Tibial nerve (tissue), 4 donors: ENCODE data around the gene TRAPPC2L. TPM values are rescaled to one million over a fixed set of nuclear protein-coding genes. Genes with fewer than 3 reads are reported as not detected.

Experiments used
- DNase-seq, 2 donors: peaks; one replicate each; pipeline ENCODE4 v3.0.0-alpha.2; 2019; ENCODE audit warnings: low spot score in 2 of 2
- H3K27ac ChIP-seq, 4 donors: fragments of 200-600 bp; sonication (generic) in 3 of 4; one replicate each; pipeline ENCODE4 v1.5.1; 2017 to 2019; ENCODE audit warnings: mild to moderate bottlenecking in 1 of 4
- H3K27me3 ChIP-seq, 2 donors: fragments of 200-600 bp; sonication (generic) in 1 of 2; one replicate each; pipeline versions ENCODE4 v1.5.1 to v1.6.0; 2017 to 2019
- H3K36me3 ChIP-seq, 3 donors: fragments of 200-600 bp; sonication (generic); one replicate each; pipeline ENCODE4 v1.5.1; 2018 to 2019
- H3K4me1 ChIP-seq, 4 donors: fragments of 200-600 bp; sonication (generic) in 3 of 4; one replicate each; pipeline ENCODE4 v1.5.1; 2017 to 2019
- H3K4me3 ChIP-seq, 4 donors: fragments of 200-600 bp; sonication (generic) in 3 of 4; one replicate each; pipeline ENCODE4 v1.5.1; 2017 to 2019; ENCODE audit warnings: mild to moderate bottlenecking in 1 of 4, moderate library complexity in 1 of 4
- H3K9me3 ChIP-seq, 4 donors: fragments of 200-600 bp; sonication (generic) in 3 of 4; one replicate each; pipeline ENCODE4 v1.5.1; 2017 to 2019
- EP300 ChIP-seq, 2 donors: sonication (generic); formaldehyde crosslinking; IDR thresholded peaks; one replicate each; pipeline ENCODE4 v1.6.1; 2017; ENCODE audit warnings: antibody characterized with exemption in 2 of 2, mild to moderate bottlenecking in 1 of 2
- POLR2A ChIP-seq, 2 donors: fragments of 450-650 bp; IDR thresholded peaks; one replicate each; pipeline ENCODE4 v1.6.1; 2017; ENCODE audit warnings: antibody characterized with exemption in 2 of 2, mild to moderate bottlenecking in 2 of 2, moderate library complexity in 2 of 2
- WGBS, 2 donors: methylation state at CpG; one replicate each; pipeline ENCODE4 v1.1.5; 2018; 5-methylcytosine and 5-hydroxymethylcytosine counted together
- total RNA-seq, 4 donors: library from RNA; depleted of rRNA; stranded (reverse); fragments of >200 nt; gene quantifications; one replicate each; pipeline ENCODE4 v1.1.0, GENCODE V29; 2016
- TF ChIP-seq, protein P1 (sequence below), 5 experiments: fragments of 200-600 bp in 3 of 5; fragments of 450-650 bp in 2 of 5; sonication (generic) in 3 of 5; IDR thresholded peaks; one replicate each; pipeline ENCODE4 v1.5.1; 2016 to 2019; ENCODE audit warnings: antibody characterized with exemption in 5 of 5, mild to moderate bottlenecking in 3 of 5, moderate library complexity in 2 of 5

Gene TRAPPC2L
- total RNA-seq, 4 donors from 2014 or later, result 18.0 to 36.6 (median 22.9) TPM

DNA sequence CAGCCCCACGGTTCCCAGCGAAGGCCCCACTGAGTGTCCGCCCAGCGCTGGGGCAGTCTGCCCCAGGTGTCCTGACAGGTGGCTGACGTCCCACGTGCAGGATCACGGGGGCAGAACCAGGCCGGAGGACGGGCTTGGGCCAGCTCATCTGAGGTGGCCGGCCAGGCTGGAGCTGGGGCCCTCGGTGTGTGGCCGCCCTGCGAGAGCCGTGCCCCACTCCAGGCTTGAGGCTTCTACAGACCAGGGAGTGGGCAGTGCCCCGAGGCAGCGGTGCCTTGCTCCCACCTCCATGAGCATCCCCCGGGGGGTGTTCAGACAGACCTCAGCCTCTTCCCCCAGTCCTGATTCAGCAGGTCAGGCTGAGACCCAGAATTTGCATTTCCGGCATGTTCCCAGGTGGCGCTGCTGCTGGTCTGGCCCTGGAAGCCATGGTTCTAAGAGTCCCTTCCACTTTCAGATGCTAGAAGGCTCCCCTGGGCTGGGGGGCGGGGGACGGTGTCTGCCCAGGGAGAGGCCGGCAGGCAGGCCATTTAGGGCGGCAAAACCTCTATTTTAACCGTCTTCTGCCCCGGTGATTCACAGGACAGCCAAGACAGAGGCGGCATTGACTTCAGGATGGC, 44.9 kb downstream of the TRAPPC2L start:
- H3K9me3 ChIP-seq, result no peaks in the 10 kb centered on the region
- no peak for TF ChIP-seq POLR2A (IDR thresholded peaks at IDR 0.05)
- TF ChIP-seq, protein P1, sequence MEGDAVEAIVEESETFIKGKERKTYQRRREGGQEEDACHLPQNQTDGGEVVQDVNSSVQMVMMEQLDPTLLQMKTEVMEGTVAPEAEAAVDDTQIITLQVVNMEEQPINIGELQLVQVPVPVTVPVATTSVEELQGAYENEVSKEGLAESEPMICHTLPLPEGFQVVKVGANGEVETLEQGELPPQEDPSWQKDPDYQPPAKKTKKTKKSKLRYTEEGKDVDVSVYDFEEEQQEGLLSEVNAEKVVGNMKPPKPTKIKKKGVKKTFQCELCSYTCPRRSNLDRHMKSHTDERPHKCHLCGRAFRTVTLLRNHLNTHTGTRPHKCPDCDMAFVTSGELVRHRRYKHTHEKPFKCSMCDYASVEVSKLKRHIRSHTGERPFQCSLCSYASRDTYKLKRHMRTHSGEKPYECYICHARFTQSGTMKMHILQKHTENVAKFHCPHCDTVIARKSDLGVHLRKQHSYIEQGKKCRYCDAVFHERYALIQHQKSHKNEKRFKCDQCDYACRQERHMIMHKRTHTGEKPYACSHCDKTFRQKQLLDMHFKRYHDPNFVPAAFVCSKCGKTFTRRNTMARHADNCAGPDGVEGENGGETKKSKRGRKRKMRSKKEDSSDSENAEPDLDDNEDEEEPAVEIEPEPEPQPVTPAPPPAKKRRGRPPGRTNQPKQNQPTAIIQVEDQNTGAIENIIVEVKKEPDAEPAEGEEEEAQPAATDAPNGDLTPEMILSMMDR (IDR thresholded peaks at IDR 0.05), result no peak
- no peak for TF ChIP-seq EP300 (IDR thresholded peaks at IDR 0.05)
- 72 to 76% methylated on average over 15 to 18 of the region's 26 CpGs for WGBS, 2 donors
- no peak overlapping the region for H3K4me3 ChIP-seq
- no peak overlapping the region for H3K27ac ChIP-seq
- no peak for DNase-seq
- H3K27me3 ChIP-seq, result no peaks in the 10 kb centered on the region
- no peaks in the 10 kb centered on the region for H3K4me1 ChIP-seq
- H3K36me3 ChIP-seq, result peaks cover 0 to 14% (median 0%) of the 10 kb centered on the region in 3 donors

DNA sequence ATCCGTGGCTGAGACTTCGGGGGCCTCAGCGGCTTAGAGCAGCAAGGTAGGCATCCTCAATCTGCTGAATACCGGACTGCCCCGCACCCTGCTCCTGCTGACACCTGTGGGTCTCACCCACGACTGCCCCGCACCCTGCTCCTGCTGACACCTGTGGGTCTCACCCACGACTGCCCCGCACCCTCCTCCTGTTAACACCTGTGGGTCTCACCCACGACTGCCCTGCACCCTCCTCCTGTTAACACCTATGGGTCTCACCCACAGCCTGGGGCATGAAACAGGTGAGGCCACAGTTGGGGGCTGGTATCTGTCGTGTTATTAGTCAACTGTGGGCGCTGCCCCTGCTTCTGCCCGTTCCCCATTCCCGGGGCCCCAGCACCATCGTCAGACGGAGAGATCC, 45.8 kb downstream of the TRAPPC2L start:
- no peak for DNase-seq
- WGBS, 2 donors, result 88% methylated on average over 11 to 15 of the region's 16 CpGs
- H3K27ac ChIP-seq, result no peak overlapping the region

DNA sequence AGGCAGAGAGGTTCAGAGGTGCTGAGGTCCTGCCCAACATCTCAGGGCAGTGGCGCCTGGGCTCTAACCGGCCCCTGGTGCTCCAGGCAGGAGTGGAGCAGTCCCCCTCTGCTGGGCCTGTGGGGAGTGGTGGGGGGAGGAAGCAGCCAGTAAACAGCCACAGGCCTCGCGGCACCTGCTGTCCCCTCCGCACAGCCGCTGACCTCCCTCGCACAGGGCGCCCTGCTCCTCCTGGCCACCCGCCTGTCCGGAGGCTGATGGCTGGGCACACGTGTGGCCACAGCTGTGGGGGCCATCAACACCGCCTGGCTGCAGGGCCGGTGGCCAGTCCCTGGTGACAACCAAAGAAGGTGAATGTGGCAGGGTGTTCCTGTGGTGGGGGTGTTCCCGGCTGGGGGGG, 46.3 kb downstream of the TRAPPC2L start:
- no peak for DNase-seq
- H3K27me3 ChIP-seq, result no peaks in the 10 kb centered on the region
- H3K36me3 ChIP-seq, result peaks cover 0 to 10% (median 0%) of the 10 kb centered on the region in 3 donors
- no peak overlapping the region for H3K27ac ChIP-seq
- TF ChIP-seq POLR2A (IDR thresholded peaks at IDR 0.05) (no peak), EP300 (IDR thresholded peaks at IDR 0.05) (no peak)
- TF ChIP-seq, protein P1 (IDR thresholded peaks at IDR 0.05), result no peak
- no peak overlapping the region for H3K4me3 ChIP-seq
- 71 to 89% methylated on average over 11 to 14 of the region's 14 CpGs for WGBS, 2 donors
- no peaks in the 10 kb centered on the region for H3K9me3 ChIP-seq
- H3K4me1 ChIP-seq, result no peaks in the 10 kb centered on the region

More for the DNA sequence above, 45.8 kb downstream of the TRAPPC2L start:
- no peak for TF ChIP-seq POLR2A (IDR thresholded peaks at IDR 0.05)
- TF ChIP-seq, protein P1 (IDR thresholded peaks at IDR 0.05), result no peak
- TF ChIP-seq EP300 (IDR thresholded peaks at IDR 0.05), result no peak
- Histone ChIP-seq H3K36me3 (peaks cover 0 to 12% (median 0%) of the 10 kb centered on the region in 3 donors), H3K4me1 (no peaks in the 10 kb centered on the region), H3K27me3 (no peaks in the 10 kb centered on the region), H3K4me3 (no peak overlapping the region), H3K9me3 (no peaks in the 10 kb centered on the region)

DNA sequence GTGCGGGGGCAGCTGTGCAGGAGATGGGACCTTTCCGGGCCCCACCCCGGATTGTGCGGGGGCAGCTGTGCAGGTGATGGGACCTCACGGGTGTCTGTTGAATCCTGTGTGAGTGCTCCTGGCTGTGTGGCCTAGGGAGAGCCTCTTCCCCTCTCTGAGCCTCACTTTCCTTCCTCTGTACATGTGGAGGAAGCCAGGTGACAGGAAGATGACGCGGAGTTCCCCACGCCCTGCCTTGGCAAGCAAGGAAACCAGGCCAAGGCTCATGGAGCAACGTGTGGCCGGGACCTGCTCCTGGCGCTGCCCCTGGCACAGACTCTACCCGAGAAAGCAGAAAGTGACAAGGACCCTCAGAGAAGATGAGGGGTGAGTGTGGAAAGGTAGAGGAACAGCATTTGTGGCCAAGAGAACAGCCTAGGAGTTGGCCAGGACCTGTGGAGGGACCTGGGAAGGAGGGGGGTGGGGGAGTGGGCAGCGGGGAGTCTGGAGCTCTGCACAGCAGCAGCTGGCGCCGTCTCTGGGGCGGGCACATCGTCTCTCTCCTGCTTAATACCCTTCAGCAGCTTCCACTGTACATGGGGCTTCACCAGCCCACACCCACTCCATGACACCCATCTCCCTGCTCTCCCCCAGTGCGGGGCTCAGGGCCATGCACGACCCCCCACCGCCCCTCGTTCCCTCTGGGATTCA, 47.9 kb downstream of the TRAPPC2L start:
- Histone ChIP-seq H3K27ac (no peak overlapping the region), H3K9me3 (no peaks in the 10 kb centered on the region), H3K27me3 (peaks cover 0 to under 1% of the 10 kb centered on the region in 2 donors), H3K36me3 (peaks cover 0 to 10% (median 0%) of the 10 kb centered on the region in 3 donors), H3K4me3 (no peak overlapping the region), H3K4me1 (no peaks in the 10 kb centered on the region)
- DNase-seq, result no peak
- TF ChIP-seq POLR2A (IDR thresholded peaks at IDR 0.05), result no peak
- TF ChIP-seq, protein P1 (IDR thresholded peaks at IDR 0.05), result no peak
- no peak for TF ChIP-seq EP300 (IDR thresholded peaks at IDR 0.05)
- 78 to 80% methylated on average over 21 of the region's 21 CpGs for WGBS, 2 donors

DNA sequence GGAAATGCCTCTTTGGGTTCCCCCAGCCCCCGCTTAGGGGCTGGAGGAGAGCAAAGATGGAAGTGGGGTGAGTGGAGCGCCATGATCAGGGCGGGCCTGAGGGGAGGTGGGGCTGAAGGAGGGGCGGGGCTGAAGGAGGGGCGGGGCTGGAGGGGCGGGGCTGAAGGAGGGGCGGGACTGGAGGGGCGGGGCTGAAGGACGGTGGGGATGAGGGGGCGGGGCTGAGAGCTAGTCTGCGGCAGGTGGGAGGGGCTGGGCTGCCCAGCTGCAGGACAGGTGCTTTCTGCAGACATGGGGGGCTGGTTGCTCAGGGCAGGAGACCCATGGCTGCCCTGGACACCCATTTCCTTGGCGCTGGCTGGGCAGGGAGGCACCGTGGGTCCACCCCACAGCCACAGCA, 48.6 kb downstream of the TRAPPC2L start:
- Histone ChIP-seq H3K27ac (no peak overlapping the region), H3K36me3 (peaks cover 0 to 4% (median 0%) of the 10 kb centered on the region in 3 donors), H3K9me3 (no peaks in the 10 kb centered on the region), H3K4me1 (peaks cover 0 to 6% (median 0%) of the 10 kb centered on the region in 4 donors), H3K4me3 (no peak overlapping the region), H3K27me3 (peaks cover 0 to 7% of the 10 kb centered on the region in 2 donors)
- DNase-seq, result no peak
- TF ChIP-seq POLR2A (IDR thresholded peaks at IDR 0.05), result no peak
- no peak for TF ChIP-seq EP300 (IDR thresholded peaks at IDR 0.05)
- TF ChIP-seq, protein P1 (IDR thresholded peaks at IDR 0.05), result no peak
- WGBS, 2 donors, result 41 to 43% methylated on average over 10 to 12 of the region's 13 CpGs
